ENCODE measurements around the gene INF2.
"Not testable (repeated sequence)": the region's sequence is repeated elsewhere in the genome, so short reads cannot be mapped to it uniquely, and the experiment has no call there.

The INF2 gene

DNA sequence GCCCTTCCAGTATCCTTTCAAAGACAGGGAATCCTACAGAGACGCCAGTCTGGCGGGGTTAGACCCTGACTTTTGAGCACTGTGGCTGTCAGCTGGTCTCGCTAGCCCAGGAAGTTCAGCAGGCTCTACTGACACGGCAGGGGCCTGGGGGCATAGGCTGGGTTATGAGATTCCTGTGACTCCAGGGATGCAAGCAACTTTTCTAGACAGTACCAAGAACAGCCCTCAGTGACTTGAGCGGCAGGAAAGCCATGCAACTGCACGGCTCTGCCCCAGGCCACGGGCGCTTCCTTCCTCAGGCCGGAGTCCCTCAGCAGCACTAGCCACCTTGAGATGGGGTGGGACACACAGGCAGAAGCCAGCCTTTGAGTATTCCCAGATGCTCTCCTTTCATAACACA, 58.5 kb downstream of the INF2 start:
- TF ChIP-seq, protein P1, sequence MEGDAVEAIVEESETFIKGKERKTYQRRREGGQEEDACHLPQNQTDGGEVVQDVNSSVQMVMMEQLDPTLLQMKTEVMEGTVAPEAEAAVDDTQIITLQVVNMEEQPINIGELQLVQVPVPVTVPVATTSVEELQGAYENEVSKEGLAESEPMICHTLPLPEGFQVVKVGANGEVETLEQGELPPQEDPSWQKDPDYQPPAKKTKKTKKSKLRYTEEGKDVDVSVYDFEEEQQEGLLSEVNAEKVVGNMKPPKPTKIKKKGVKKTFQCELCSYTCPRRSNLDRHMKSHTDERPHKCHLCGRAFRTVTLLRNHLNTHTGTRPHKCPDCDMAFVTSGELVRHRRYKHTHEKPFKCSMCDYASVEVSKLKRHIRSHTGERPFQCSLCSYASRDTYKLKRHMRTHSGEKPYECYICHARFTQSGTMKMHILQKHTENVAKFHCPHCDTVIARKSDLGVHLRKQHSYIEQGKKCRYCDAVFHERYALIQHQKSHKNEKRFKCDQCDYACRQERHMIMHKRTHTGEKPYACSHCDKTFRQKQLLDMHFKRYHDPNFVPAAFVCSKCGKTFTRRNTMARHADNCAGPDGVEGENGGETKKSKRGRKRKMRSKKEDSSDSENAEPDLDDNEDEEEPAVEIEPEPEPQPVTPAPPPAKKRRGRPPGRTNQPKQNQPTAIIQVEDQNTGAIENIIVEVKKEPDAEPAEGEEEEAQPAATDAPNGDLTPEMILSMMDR (IDR thresholded peaks at IDR 0.05; ENCODE audit: control insufficient read depth, insufficient read depth, low read depth, low read length, missing control alignments): no peak
- H3K4me3 ChIP-seq (ENCODE audit: control insufficient read depth, low read depth, low read length): no peak overlapping the region
- DNase-seq (ENCODE audit: low read depth): no peak

DNA sequence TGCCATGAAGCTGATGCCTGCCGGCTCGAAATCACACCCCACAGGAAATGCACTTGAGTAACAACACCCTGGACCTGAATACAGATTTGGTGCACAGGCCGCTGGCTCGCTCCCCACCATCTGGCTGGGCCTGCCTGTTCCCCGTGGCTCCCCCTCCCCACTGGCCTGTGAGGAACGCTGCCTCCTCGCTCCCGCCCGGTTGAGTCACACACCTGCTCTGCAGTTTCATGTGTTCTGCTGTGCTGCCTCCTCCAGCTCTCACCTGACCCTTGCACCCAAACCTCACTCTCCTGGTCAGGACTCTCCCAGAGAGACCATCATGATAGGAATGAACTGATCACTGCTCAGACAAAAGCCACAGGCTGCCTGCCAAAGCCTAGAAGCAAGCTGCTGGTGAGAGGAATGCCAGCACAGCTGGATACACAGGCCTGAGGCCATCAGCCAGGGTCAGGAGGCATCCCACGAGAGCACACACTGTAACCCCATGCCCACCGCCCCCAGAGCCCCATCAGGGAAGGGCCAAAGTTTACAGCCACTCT, 59.8 kb downstream of the INF2 start:
- no peak overlapping the region for H3K4me3 ChIP-seq (ENCODE audit: control insufficient read depth, low read depth, low read length)
- DNase-seq (ENCODE audit: low read depth): peak; percentile 13
- TF ChIP-seq, protein P1 (IDR thresholded peaks at IDR 0.05; ENCODE audit: control insufficient read depth, insufficient read depth, low read depth, low read length, missing control alignments): no peak

DNA sequence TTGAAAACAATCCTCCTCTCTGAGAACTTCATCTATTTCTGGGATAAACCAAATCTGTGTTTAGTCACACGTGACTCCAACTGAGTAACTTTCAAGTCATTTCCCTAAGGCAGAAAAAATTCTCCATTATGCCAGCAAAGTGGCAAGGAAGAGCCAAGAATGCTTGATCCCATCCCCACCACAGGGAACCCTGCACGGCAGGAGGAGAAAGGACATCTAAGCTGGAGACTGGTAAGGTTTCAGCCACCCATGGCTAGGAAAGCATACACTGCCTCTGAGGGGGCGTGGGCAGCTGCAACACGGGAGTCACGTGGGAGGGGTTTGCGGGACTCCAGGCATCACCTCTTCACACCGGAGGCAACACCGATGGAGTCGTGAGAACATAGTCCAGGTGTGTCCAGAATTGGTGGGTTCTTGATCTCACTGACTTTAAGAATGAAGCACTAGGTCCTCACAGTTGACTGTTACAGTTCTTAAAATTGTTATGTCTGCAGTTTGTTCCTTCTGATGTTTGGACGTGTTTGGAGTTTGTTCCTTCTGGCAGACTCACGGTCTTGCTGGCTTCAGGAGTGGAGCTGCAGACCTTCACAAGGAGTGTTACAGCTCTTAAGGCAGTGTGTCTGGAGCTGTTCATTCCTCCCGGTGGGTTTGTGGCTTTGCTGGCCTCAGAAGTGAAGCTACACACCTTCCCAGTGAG, 60.8 kb downstream of the INF2 start:
- TF ChIP-seq, protein P1 (IDR thresholded peaks at IDR 0.05; ENCODE audit: control insufficient read depth, insufficient read depth, low read depth, low read length, missing control alignments): no peak
- no peak overlapping the region for H3K4me3 ChIP-seq (ENCODE audit: control insufficient read depth, low read depth, low read length)
- peak; percentile 17 for DNase-seq (ENCODE audit: low read depth)

DNA sequence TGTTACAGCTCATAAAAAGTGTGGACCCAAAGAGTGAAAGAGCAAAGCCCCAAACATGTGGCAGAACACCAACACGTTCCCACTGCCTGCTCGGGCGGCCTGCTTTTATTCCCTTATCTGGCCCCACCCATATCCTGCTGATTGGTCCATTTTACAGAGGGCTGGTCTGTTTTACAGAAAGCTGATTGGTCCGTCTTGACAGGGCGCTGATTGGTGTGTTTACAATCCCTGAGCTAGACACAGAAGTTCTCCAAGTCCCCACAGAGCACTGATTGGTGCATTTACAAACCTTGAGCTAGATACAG, 61.3 kb downstream of the INF2 start:
- not testable (repeated sequence) for H3K4me3 ChIP-seq (ENCODE audit: control insufficient read depth, low read depth, low read length); DNase-seq (ENCODE audit: low read depth)

DNA sequence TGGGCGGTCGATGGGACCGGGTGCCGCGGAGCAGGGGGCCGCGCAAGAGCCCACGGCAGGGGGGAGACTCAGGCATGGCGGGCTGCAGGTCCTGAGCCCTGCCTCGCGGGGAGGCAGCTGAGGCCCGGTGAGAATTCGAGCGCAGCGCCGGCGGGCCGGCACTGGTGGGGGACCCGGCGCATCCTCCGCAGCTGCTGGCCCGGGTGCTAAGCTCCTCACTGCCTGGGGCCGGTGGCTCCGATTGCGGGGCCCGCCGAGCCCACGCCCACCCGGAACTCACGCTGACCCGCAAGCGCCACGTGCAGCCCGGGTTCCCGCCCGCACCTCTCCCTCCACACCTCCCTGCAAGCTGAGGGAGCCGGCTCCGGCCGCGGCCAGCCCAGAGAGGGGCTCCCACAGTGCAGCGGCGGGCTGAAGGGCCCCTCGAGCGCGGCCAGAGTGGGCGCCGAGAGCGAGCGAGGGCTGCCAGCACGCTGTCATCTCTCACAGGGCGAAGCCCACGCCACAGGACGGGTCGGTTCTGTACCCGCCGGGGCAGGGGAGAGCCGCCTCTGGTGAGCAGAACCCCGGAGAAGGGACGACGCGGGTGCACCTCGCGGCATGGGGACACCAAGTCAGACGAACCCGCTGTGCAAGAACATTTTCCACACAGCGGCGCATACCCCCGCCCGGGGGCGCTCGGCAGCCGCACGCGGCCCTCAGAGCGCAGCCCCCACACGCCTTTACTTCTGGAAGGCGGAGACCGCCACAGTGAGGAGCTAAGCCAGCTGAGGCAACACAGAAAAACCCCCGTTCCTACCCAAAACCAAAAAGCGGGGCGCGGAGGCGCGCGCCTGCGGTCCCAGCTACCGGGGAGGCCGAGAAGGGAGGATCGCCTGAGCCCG, 62.4 kb downstream of the INF2 start:
- TF ChIP-seq, protein P1 (IDR thresholded peaks at IDR 0.05; ENCODE audit: control insufficient read depth, insufficient read depth, low read depth, low read length, missing control alignments): no peak
- DNase-seq (ENCODE audit: low read depth): no peak
- H3K4me3 ChIP-seq (ENCODE audit: control insufficient read depth, low read depth, low read length): peak overlapping the region; percentile 91

DNA sequence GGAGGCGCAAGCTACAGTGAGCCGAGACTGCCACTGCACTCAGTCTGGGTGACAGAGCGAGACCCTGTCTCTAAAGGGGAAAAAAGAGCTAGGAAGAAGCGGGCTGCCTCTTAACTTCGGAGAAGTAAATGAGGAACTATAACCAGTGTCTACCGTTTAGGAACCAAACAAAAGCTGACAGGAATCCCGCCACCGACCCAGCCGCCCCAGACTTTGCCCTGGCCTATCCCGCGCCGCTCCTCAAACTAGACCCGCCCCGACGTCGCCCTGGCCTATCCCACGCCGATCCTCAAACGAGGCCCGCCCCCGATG, 63.0 kb downstream of the INF2 start:
- TF ChIP-seq, protein P1 (IDR thresholded peaks at IDR 0.05; ENCODE audit: control insufficient read depth, insufficient read depth, low read depth, low read length, missing control alignments): no peak
- no peak for DNase-seq (ENCODE audit: low read depth)

More for the DNA sequence above, 63.0 kb downstream of the INF2 start:
- peak overlapping the region; percentile 91 for H3K4me3 ChIP-seq (ENCODE audit: control insufficient read depth, low read depth, low read length)

Data from AG09309 (cell line).